ENCODE measurements around the gene GIMD1.

DNA sequence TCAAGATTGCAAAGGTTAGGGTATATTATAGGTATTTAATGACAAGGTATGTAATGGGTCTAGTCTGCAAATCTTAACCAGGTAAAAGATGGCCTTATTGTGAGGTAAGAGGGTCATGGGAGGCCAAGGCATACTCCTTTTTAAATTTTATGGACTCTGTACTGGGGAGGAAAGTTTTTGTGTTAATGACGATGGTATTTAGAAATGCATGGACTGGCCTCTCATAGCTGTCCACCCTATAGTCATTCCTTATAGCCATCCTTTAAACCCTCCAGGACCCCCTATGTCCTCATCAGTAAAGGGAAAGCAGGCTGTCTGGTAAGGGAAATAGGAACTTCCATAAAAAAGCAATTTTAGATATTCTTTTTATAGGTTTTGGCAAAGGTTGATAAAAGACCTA is 50.8 kb downstream of the GIMD1 start:
- TF ChIP-seq, protein P1, sequence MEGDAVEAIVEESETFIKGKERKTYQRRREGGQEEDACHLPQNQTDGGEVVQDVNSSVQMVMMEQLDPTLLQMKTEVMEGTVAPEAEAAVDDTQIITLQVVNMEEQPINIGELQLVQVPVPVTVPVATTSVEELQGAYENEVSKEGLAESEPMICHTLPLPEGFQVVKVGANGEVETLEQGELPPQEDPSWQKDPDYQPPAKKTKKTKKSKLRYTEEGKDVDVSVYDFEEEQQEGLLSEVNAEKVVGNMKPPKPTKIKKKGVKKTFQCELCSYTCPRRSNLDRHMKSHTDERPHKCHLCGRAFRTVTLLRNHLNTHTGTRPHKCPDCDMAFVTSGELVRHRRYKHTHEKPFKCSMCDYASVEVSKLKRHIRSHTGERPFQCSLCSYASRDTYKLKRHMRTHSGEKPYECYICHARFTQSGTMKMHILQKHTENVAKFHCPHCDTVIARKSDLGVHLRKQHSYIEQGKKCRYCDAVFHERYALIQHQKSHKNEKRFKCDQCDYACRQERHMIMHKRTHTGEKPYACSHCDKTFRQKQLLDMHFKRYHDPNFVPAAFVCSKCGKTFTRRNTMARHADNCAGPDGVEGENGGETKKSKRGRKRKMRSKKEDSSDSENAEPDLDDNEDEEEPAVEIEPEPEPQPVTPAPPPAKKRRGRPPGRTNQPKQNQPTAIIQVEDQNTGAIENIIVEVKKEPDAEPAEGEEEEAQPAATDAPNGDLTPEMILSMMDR (IDR thresholded peaks at IDR 0.05 in 2 of 3, conservative IDR thresholded peaks at IDR 0.05 in 1 of 3; ENCODE audit: insufficient read depth in 2 of 3, low read depth in 1 of 3, low read length in 3 of 3), result no peak
- no peak for TF ChIP-seq RFX1 (IDR thresholded peaks at IDR 0.05)
- TF ChIP-seq CHD4 (IDR thresholded peaks at IDR 0.05; ENCODE audit: insufficient read depth, insufficient replicate concordance, low read depth, low read length, poor library complexity, severe bottlenecking), result no peak
- TF ChIP-seq MEF2A (IDR thresholded peaks at IDR 0.05; ENCODE audit: control insufficient read depth, low read depth, low read length), result no peak
- no peak for TF ChIP-seq FOS (IDR thresholded peaks at IDR 0.05; ENCODE audit: extremely low read depth, insufficient read length)
- TF ChIP-seq KLF1 (tag; IDR thresholded peaks at IDR 0.05), result no peak
- TF ChIP-seq CBX1 (IDR thresholded peaks at IDR 0.05; ENCODE audit: low read depth), result no peak
- TF ChIP-seq CHD2 (IDR thresholded peaks at IDR 0.05; ENCODE audit: low read depth, low read length), result no peak
- TF ChIP-seq, protein P2, sequence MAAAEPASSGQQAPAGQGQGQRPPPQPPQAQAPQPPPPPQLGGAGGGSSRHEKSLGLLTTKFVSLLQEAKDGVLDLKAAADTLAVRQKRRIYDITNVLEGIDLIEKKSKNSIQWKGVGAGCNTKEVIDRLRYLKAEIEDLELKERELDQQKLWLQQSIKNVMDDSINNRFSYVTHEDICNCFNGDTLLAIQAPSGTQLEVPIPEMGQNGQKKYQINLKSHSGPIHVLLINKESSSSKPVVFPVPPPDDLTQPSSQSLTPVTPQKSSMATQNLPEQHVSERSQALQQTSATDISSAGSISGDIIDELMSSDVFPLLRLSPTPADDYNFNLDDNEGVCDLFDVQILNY (CRISPR knock-in tag; IDR thresholded peaks at IDR 0.05), result no peak
- no peak for TF ChIP-seq FOXP1 (CRISPR knock-in tag; IDR thresholded peaks at IDR 0.05)

Data from K562 (cell line).